GM11168 (cell line): ENCODE results near the gene FAM163A.
"Not testable (repeated sequence)": the region's sequence is repeated elsewhere in the genome, so short reads cannot be mapped to it uniquely, and the experiment has no call there.

Source experiments
- in situ Hi-C: fragments of 300-500 bp; cut with MboI; formaldehyde crosslinking; loops from one replicate; pipeline ENCODE4 v1.12.0; 2022; ENCODE audit warnings: low sequenced_read_pairs; ENCODE audit not compliant: unreplicated experiment

FAM163A gene

DNA sequence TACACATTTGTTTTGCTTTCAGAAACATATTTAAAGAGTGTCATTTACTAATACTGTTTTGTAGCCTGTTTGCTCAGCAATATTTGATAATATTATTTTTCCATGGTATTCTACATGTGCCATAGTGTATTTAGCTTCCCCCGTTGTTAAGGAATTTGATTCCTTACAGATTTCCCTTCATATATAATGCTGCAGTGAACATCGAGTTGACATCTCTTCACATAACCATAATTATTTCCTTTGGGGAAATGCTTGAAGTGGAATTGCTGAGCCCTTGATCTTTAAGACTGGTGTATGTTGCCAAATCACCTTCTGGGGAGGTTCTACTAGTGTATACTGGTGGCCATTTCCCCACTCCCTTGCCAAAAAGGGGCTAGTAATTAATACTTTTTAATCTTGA lies 42.6 kb downstream of the FAM163A start:
- in situ Hi-C loops, result loop anchor here (25.0 kb wide), 1 partner anchor 398 kb away; no protein-coding TSS in a partner anchor

GRCh38 chr1:179786815-179787685 lies 44.0 kb downstream of the FAM163A start:
- in situ Hi-C loops, result loop anchor here (25.0 kb wide), 1 partner anchor 400 kb away; no protein-coding TSS in a partner anchor

DNA sequence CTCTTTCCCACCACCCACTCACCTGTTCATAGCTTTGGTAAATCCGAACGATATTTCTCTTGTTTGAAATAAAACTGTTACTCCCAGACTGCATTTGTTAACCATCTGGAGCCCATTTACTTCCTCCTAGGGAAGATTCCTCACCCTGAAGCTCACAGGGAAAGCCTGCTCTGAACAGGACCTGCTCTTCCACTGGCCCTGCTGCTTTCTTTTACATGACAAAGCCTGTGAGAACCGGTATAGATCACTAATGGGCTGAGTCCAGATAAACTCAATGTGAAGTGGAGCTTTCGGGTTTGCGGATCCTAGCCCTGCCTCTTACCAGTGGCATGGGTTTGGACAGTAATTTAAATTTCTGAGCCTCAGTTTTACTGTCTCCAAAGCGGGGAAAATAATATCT lies 45.2 kb downstream of the FAM163A start:
- in situ Hi-C loops, result loop anchor here (25.0 kb wide), 1 partner anchor 401 kb away; no protein-coding TSS in a partner anchor

DNA sequence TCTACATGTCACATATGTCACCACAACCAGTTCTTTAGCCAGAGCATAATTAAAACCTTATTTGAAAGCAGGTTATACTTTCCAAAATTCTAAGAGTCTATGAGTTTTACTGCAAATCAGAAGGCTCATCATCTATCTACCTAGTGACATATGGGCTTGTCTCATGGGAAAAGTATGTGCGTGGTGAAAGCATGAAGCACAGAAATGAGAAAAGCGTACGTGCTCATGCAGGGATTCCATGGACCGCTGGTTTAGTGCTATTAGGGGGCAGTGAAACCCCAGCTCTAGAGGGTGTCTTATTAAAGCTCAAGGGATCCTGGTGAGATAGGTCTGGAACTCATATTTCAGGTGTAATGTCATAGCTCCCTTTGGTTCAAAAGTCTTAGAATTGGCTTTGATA lies 50.2 kb downstream of the FAM163A start:
- in situ Hi-C loops, result loop anchor here (25.0 kb wide), 1 partner anchor 406 kb away; no protein-coding TSS in a partner anchor

DNA sequence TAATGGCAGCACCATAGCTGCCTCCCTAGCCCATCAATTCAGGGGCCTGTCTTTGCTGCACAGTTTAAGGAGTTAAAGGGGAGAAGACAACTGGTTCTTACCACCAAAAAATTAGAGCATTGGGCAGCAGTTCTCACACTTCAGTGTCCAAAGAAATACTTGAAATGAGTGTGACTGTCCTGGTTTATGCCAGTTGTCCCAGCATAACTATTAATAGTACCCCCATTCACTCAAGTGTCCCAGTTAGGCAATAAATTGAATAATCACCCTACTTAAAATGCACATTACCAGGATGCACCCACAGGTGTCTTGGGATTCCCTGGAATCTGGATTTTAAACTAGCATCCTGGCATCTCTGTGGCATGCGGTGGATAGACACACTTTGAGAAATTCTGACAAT lies 51.1 kb downstream of the FAM163A start:
- in situ Hi-C loops, result loop anchor here (25.0 kb wide), 1 partner anchor 407 kb away; no protein-coding TSS in a partner anchor

- in situ Hi-C loops, result loop anchor here (25.0 kb wide), 1 partner anchor 407 kb away; no protein-coding TSS in a partner anchor
Measured at GRCh38 chr1:179794669-179795068, 51.6 kb downstream of the FAM163A start.

GRCh38 chr1:179798213-179798863 lies 55.2 kb downstream of the FAM163A start:
- in situ Hi-C loops, result loop anchor here (25.0 kb wide), 1 partner anchor 411 kb away; no protein-coding TSS in a partner anchor

- in situ Hi-C loops, result loop anchor here (25.0 kb wide), 1 partner anchor 412 kb away; no protein-coding TSS in a partner anchor
Measured at GRCh38 chr1:179798864-179799516, 55.9 kb downstream of the FAM163A start.

DNA sequence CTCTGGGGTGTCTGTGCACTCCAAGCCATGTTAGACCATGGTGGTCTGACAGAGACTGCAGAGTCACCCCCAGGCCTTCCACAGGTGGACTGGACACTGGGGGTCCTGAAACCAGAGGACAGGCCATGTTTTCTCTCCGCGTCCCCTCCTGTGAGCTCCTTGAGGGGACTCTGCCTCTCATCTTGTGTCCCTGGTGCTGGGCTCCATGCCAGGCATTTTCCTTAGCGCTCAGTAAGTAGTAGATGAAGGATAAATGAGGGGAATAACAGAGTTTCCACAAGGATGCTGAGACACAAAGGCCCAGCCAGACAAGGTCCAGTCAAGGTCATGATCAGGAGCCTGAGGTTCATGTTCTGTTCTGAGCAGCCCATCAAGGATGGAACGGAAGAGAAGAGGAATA lies 57.4 kb downstream of the FAM163A start:
- in situ Hi-C loops, result no loop called here

DNA sequence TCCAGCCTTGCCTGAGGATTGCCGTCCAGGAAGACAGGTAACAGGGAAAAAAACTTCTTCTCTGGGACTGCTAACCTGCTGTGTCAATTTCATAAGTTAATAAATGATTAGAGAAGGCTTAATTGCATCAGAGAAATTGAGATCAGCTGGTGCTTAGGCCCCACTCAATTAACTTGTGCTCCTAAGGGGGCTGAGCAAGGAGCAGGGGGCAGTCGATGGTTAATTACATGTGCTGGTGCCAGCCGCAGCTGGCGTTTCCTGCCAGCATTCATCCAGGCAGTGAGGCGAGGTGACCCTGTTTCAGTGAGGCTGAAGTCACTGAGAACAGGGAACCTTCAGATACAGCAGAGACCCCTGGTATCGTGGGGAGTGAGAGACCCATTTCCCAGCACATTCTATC lies 60.0 kb downstream of the FAM163A start:
- in situ Hi-C loops, result no loop called here

DNA sequence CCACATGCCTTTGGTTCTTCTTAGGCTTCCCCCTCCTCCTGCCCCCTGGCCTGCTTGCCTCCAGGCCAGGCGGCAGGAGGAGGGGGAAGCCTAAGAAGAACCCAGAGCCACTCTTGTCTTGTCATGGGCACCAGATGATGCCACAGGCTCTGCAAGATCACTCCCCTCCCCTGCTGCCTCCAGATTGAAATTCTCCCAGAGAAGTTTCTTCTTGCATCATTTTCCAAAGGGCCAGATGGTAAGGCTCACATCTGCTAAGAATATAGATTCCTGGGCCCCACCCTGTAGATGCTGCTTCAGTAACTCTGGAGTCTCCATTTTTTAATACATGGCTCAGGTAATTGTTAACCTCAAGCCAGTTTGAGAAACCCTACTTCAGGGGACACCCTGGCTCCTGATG lies 60.8 kb downstream of the FAM163A start:
- in situ Hi-C loops, result no loop called here

- in situ Hi-C loops, result not testable (repeated sequence)
Measured at GRCh38 chr1:179804417-179804816, 61.3 kb downstream of the FAM163A start.

- in situ Hi-C loops, result loop anchor here (5.0 kb wide), 1 partner anchor 98 kb away; no protein-coding TSS in a partner anchor
Measured at GRCh38 chr1:179805291-179806195, 62.5 kb downstream of the FAM163A start.

- in situ Hi-C loops, result loop anchor here (5.0 kb wide), 1 partner anchor 99 kb away; no protein-coding TSS in a partner anchor
Measured at GRCh38 chr1:179806333-179806732, 63.2 kb downstream of the FAM163A start.

DNA sequence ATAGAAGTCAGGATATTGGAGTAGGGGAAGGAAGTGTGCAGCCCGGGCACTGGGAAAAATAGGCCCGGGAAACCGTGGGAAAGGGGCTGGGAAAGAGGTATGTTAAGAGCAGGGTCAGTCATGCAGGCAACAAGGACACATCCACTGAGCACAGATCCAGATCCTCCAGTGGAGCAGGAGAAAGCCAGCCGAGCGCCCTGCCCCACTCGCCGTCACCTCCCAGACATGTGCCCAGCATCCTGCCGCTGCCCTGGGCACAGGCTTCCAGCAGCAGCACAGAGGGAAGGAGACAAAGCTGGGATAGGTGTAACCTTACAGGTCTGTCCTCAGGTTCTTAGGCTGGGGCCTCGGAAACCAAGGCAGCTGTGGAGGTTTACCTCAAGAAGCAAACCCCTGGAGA lies 64.2 kb downstream of the FAM163A start:
- in situ Hi-C loops, result loop anchor here (5.0 kb wide), 1 partner anchor 100 kb away; no protein-coding TSS in a partner anchor

DNA sequence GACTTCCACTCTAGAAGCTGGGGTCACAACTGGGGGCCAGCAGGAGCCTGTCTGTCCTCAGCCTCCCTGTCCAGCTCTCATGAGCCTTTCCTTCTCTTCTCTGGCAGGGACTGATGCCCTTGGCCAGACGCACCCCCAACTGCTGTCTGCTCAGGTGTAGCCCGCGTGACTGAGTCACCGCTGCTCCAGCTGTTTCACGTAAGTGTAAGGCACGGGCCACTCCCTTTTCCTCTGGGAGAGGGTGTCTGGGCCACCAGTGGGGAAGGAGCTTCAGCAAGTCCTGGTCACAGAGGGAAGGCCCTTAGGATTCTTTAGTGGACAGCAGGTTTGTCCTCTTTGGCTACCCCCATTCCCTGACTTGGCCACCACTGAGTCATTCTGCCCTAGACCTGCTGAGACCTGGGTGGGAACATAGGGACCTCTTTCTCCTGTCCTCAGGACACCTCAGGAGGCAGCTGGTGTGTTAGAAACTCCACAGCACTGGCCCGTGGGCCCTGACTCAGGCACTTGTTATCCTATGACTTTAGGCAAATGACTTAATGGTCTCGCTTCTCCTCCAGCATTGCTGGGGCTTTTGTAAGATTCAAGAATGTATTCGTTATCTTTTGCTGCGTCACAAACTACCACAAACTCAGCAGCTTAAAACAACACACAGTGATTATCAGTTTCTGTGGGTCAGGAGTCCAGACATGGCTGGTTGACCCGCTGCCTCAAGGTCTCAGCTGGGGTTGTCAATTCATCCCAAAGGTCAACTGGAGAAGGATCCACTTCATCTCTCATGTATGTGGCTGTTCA lies 64.8 kb downstream of the FAM163A start:
- in situ Hi-C loops, result loop anchor here (5.0 kb wide), 1 partner anchor 101 kb away; no protein-coding TSS in a partner anchor

- in situ Hi-C loops, result loop anchor here (5.0 kb wide), 1 partner anchor 101 kb away; no protein-coding TSS in a partner anchor
Measured at GRCh38 chr1:179808503-179808902, 65.4 kb downstream of the FAM163A start.
